ENCODE results near the gene CSTA. TPM values are rescaled to one million over a fixed set of nuclear protein-coding genes. Genes with fewer than 3 reads are reported as not detected.

The CSTA gene
- total RNA-seq, 1 donor from 2014 or later: not detected

DNA sequence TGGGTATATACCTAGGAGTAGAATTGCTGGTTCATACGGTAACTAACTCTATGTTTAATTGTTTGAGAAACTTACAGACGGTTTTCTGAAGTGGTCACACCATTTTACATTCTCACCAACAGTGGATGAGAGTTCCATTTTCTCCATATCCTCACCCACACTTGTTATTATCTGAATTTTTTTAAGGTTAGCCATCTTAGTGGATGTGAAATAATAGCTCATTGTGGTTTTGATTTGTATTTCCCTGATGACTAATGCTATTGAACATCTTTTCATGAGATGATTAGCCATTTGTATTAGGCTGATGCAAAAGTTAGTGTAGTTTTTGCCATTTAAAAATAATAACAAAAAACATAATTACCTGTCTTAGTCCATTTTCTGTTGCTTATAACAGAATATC is 18.6 kb downstream of the CSTA start:
- Histone ChIP-seq H3K27me3 (no peaks in the 10 kb centered on the region), H3K9me3 (no peaks in the 10 kb centered on the region), H3K4me3 (no peak overlapping the region), H3K4me1 (no peaks in the 10 kb centered on the region), H3K27ac (no peak overlapping the region), H3K36me3 (no peaks in the 10 kb centered on the region)
- no peak for TF ChIP-seq CTCF (IDR thresholded peaks at IDR 0.05)
- DNase-seq (ENCODE audit: low spot score in 2 of 2): no peak
- intact Hi-C loops (cut with DNase I): no loop called here

- no peak for DNase-seq (ENCODE audit: low spot score in 2 of 2)
- no peaks in the 10 kb centered on the region for H3K9me3 ChIP-seq
- intact Hi-C loops (cut with DNase I): no loop called here
- no peaks in the 10 kb centered on the region for H3K27me3 ChIP-seq
- H3K4me1 ChIP-seq: no peaks in the 10 kb centered on the region
- H3K4me3 ChIP-seq: no peak overlapping the region
- H3K27ac ChIP-seq: no peak overlapping the region
- H3K36me3 ChIP-seq: no peaks in the 10 kb centered on the region
- no peak for TF ChIP-seq CTCF (IDR thresholded peaks at IDR 0.05)
These were observed 24.1 kb downstream of the CSTA start for GRCh38 chr3:122349171-122349570.

- no peak for DNase-seq (ENCODE audit: low spot score in 2 of 2)
These were observed 25.9 kb downstream of the CSTA start for GRCh38 chr3:122350814-122351418.

DNA sequence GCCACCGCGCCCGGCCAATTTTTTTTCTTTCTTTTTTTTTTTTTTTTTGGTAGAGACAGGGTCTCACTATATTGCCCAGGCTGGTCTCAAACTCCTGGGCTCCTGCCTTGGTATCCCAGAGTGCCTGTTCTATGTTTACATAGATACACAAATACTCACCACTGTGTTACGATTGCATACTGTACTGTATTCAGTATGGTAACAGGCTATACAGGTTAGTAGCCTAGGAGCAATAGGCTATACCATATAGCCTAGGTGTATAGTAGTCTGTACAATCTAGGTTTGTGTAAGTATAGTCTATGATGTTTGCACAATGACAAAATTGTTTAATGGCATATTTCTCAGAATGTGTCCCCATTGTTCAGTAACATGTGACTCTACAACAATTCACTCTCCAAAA is 26.6 kb downstream of the CSTA start:
- no peaks in the 10 kb centered on the region for H3K27me3 ChIP-seq
- H3K27ac ChIP-seq: no peak overlapping the region
- DNase-seq (ENCODE audit: low spot score in 2 of 2): no peak
- no peak for TF ChIP-seq CTCF (IDR thresholded peaks at IDR 0.05)
- H3K36me3 ChIP-seq: no peaks in the 10 kb centered on the region
- no peaks in the 10 kb centered on the region for H3K9me3 ChIP-seq
- H3K4me1 ChIP-seq: no peaks in the 10 kb centered on the region
- no peak overlapping the region for H3K4me3 ChIP-seq
- intact Hi-C loops (cut with DNase I): no loop called here

More at GRCh38 chr3:122350814-122351418, 25.9 kb downstream of the CSTA start:
- no peaks in the 10 kb centered on the region for H3K36me3 ChIP-seq
- H3K4me1 ChIP-seq: no peaks in the 10 kb centered on the region
- H3K27me3 ChIP-seq: no peaks in the 10 kb centered on the region
- no peak for TF ChIP-seq CTCF (IDR thresholded peaks at IDR 0.05)
- intact Hi-C loops (cut with DNase I): no loop called here
- H3K4me3 ChIP-seq: no peak overlapping the region
- no peak overlapping the region for H3K27ac ChIP-seq
- no peaks in the 10 kb centered on the region for H3K9me3 ChIP-seq

GRCh38 chr3:122353215-122353614 is 28.2 kb downstream of the CSTA start:
- no peak for TF ChIP-seq CTCF (IDR thresholded peaks at IDR 0.05)
- H3K9me3 ChIP-seq: no peaks in the 10 kb centered on the region
- DNase-seq (ENCODE audit: low spot score in 2 of 2): no peak
- intact Hi-C loops (cut with DNase I): no loop called here
- no peak overlapping the region for H3K27ac ChIP-seq
- H3K4me1 ChIP-seq: no peaks in the 10 kb centered on the region
- H3K27me3 ChIP-seq: no peaks in the 10 kb centered on the region
- H3K4me3 ChIP-seq: no peak overlapping the region
- H3K36me3 ChIP-seq: no peaks in the 10 kb centered on the region

GRCh38 chr3:122353893-122354401 is 28.9 kb downstream of the CSTA start:
- Histone ChIP-seq H3K4me3 (no peak overlapping the region), H3K27me3 (no peaks in the 10 kb centered on the region), H3K4me1 (no peaks in the 10 kb centered on the region), H3K27ac (no peak overlapping the region), H3K9me3 (no peaks in the 10 kb centered on the region), H3K36me3 (no peaks in the 10 kb centered on the region)
- intact Hi-C loops (cut with DNase I): no loop called here
- DNase-seq (ENCODE audit: low spot score in 2 of 2): no peak
- no peak for TF ChIP-seq CTCF (IDR thresholded peaks at IDR 0.05)
